ENCODE data around the gene PHLPP1. TPM values are rescaled to one million over a fixed set of nuclear protein-coding genes. Genes with fewer than 3 reads are reported as not detected.

Gene PHLPP1
- total RNA-seq, 6 donors from 2014 or later = 8.2 to 15.5 (median 13.2) TPM

DNA sequence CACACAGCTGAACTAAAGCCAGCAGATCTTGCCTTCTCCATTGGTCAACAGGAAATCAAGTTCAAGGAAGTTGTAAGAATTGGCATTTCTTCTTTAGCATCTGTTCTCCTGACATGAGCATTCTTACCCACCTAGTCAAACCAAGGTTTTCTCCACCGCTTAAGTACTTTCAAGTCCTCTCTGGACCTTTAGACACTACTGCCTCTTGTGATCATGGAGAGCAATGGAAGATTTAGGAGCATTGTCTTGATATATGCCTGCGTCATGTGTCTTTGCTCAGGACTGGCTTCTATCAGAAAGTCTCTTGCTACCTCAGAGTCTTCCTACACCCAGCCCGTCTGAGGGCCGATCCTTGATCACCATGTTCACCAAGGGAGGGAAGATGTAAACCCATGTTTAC, 262.2 kb downstream of the PHLPP1 start:
- Histone ChIP-seq H3K27ac (no peak overlapping the region), H3K4me3 (no peak overlapping the region), H3K4me1 (peaks cover 3 to 9% (median 5%) of the 10 kb centered on the region in 4 donors), H3K36me3 (peaks cover 0 to 31% (median 11%) of the 10 kb centered on the region in 4 donors), H3K9me3 (no peaks in the 10 kb centered on the region), H3K27me3 (no peaks in the 10 kb centered on the region)
- no peak for TF ChIP-seq EP300 (IDR thresholded peaks at IDR 0.05)
- TF ChIP-seq, protein P1, sequence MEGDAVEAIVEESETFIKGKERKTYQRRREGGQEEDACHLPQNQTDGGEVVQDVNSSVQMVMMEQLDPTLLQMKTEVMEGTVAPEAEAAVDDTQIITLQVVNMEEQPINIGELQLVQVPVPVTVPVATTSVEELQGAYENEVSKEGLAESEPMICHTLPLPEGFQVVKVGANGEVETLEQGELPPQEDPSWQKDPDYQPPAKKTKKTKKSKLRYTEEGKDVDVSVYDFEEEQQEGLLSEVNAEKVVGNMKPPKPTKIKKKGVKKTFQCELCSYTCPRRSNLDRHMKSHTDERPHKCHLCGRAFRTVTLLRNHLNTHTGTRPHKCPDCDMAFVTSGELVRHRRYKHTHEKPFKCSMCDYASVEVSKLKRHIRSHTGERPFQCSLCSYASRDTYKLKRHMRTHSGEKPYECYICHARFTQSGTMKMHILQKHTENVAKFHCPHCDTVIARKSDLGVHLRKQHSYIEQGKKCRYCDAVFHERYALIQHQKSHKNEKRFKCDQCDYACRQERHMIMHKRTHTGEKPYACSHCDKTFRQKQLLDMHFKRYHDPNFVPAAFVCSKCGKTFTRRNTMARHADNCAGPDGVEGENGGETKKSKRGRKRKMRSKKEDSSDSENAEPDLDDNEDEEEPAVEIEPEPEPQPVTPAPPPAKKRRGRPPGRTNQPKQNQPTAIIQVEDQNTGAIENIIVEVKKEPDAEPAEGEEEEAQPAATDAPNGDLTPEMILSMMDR (IDR thresholded peaks at IDR 0.05) = no peak
- no peak for TF ChIP-seq POLR2AphosphoS5 (IDR thresholded peaks at IDR 0.05)
- no peak for TF ChIP-seq POLR2A (IDR thresholded peaks at IDR 0.05)
- 88 to 92% methylated on average over 4 of the region's 4 CpGs for WGBS, 2 donors
- DNase-seq = no peak
- no peak for ATAC-seq (ENCODE audit: low FRiP score in 2 of 2)

DNA sequence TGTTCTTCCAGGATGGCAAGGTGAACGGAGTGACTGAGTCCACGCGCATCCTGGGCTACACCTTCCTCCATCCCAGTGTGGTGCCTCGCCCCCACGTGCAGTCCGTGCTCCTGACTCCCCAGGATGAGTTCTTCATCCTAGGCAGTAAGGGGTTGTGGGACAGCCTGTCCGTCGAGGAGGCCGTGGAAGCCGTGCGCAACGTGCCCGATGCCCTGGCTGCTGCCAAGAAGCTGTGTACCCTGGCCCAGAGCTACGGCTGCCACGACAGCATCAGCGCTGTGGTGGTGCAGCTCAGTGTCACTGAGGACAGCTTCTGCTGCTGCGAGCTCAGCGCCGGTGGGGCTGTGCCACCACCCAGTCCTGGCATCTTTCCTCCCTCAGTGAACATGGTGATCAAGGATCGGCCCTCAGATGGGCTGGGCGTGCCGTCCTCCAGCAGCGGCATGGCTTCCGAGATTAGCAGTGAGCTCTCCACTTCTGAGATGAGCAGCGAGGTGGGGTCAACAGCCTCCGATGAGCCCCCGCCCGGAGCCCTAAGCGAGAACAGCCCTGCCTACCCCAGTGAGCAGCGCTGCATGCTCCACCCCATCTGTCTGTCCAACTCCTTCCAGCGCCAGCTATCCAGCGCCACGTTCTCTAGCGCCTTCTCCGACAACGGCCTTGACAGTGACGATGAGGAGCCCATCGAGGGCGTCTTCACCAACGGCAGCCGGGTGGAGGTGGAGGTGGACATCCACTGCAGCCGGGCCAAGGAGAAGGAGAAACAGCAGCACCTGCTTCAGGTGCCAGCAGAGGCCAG, 263.1 kb downstream of the PHLPP1 start:
- Histone ChIP-seq H3K4me1 (peaks cover 5 to 12% (median 8%) of the 10 kb centered on the region in 4 donors), H3K36me3 (peaks cover 0 to 27% (median 9%) of the 10 kb centered on the region in 4 donors), H3K9me3 (no peaks in the 10 kb centered on the region), H3K4me3 (no peak overlapping the region), H3K27ac (no peak overlapping the region), H3K27me3 (no peaks in the 10 kb centered on the region)
- ATAC-seq (ENCODE audit: low FRiP score in 2 of 2) (no peak), DNase-seq (no peak)
- 97 to 100% methylated on average over 14 to 42 of the region's 42 CpGs for WGBS, 2 donors
- TF ChIP-seq EP300 (IDR thresholded peaks at IDR 0.05) (no peak), POLR2A (IDR thresholded peaks at IDR 0.05) (no peak), POLR2AphosphoS5 (IDR thresholded peaks at IDR 0.05) (no peak)
- TF ChIP-seq, protein P1 (IDR thresholded peaks at IDR 0.05) = no peak

DNA sequence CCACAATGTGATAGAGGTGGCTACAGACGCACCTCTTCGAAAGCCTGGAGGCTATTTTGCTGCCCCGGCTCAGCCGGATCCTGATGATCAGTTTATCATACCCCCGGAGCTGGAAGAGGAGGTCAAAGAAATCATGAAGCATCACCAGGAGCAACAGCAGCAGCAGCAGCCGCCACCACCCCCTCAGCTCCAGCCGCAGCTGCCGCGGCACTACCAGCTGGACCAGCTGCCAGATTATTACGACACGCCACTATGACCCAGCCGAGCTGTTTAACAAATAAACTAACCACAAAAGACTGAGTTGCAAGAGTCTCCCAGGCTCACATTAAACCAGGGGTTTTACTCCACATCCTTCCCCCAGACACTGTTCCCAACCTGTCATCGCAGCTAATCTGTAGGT, 263.8 kb downstream of the PHLPP1 start:
- no peaks in the 10 kb centered on the region for H3K9me3 ChIP-seq
- 52 to 68% methylated on average over 12 to 13 of the region's 13 CpGs for WGBS, 2 donors
- no peaks in the 10 kb centered on the region for H3K27me3 ChIP-seq
- peaks cover 5 to 12% (median 8%) of the 10 kb centered on the region in 4 donors for H3K4me1 ChIP-seq
- peak in 1 of 2 donors; percentile 62 for DNase-seq
- TF ChIP-seq POLR2AphosphoS5 (IDR thresholded peaks at IDR 0.05) (peak in 1 of 2 donors; percentile 43), POLR2A (IDR thresholded peaks at IDR 0.05) (no peak)
- H3K27ac ChIP-seq = peak overlapping the region in 1 of 4 donors; percentile 5
- ATAC-seq (ENCODE audit: low FRiP score in 2 of 2) = peak in 1 of 2 donors; percentile 65
- no peak overlapping the region for H3K4me3 ChIP-seq
- peaks cover 0 to 27% (median 9%) of the 10 kb centered on the region in 4 donors for H3K36me3 ChIP-seq

DNA sequence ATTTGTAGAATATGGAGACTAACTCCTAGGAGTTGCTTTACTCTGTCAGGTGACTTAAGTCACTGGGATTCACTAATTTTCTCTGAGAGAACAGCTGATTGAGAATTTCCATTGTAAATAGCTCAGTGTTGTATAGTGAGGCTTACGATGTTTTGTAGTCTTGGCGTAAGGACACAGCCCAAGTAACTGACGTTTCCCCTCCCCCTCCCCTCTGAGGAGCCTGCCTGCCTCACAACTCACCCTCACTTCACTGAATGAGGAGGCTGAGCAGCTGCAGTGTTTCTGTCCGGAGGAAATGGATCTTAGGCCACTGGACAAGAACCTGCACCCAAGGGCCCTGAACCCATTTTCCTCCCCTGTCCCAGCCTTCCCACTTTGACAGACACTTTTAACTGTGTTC, 264.6 kb downstream of the PHLPP1 start:
- H3K36me3 ChIP-seq = peaks cover 0 to 27% (median 9%) of the 10 kb centered on the region in 4 donors
- H3K27ac ChIP-seq = peak overlapping the region in 1 of 4 donors; percentile 5
- H3K27me3 ChIP-seq = no peaks in the 10 kb centered on the region
- peaks cover 5 to 12% (median 8%) of the 10 kb centered on the region in 4 donors for H3K4me1 ChIP-seq
- no peak overlapping the region for H3K4me3 ChIP-seq
- TF ChIP-seq, protein P1 (IDR thresholded peaks at IDR 0.05) = no peak
- peak in 1 of 2 donors; percentile 7 for TF ChIP-seq POLR2AphosphoS5 (IDR thresholded peaks at IDR 0.05)
- 73 to 86% methylated on average over 4 of the region's 4 CpGs for WGBS, 2 donors
- H3K9me3 ChIP-seq = no peaks in the 10 kb centered on the region
- DNase-seq = no peak
- no peak for ATAC-seq (ENCODE audit: low FRiP score in 2 of 2)

DNA sequence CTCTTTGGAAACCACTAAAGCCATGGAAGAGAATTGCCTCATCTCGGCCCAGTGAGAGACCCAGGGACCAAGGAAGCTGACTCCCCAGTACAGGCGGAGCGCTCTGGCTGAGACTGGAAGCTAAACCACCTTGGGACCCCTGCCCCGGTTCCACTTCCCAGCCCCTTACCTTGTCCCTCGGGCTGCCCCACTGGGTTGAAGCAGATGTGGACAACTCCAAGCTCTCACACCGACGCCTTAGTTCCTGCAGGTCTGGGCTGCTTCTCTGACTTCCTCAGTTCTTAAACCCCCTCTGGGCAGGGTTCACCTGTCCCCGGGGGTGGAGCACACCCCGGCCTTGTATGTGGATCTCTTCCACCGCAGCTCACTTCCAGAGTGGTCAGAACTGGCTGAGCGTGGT, 266.2 kb downstream of the PHLPP1 start:
- H3K9me3 ChIP-seq = no peaks in the 10 kb centered on the region
- no peaks in the 10 kb centered on the region for H3K27me3 ChIP-seq
- peak in 1 of 2 donors; percentile 14 for DNase-seq
- no peak for ATAC-seq (ENCODE audit: low FRiP score in 2 of 2)
- no peak overlapping the region for H3K27ac ChIP-seq
- H3K4me1 ChIP-seq = peaks cover 5 to 12% (median 8%) of the 10 kb centered on the region in 4 donors
- TF ChIP-seq, protein P1 (IDR thresholded peaks at IDR 0.05) = no peak
- TF ChIP-seq EP300 (IDR thresholded peaks at IDR 0.05) (no peak), POLR2AphosphoS5 (IDR thresholded peaks at IDR 0.05) (no peak), POLR2A (IDR thresholded peaks at IDR 0.05) (no peak)
- H3K36me3 ChIP-seq = peaks cover 0 to 16% (median 7%) of the 10 kb centered on the region in 4 donors
- no peak overlapping the region for H3K4me3 ChIP-seq
- 87 to 92% methylated on average over 7 to 11 of the region's 11 CpGs for WGBS, 2 donors

All from upper lobe of left lung (tissue), 6 donors.